Neuronal stem cell (in vitro differentiated cells): ENCODE measurements around the gene IRF5.

Experiments used
- DNase-seq: peaks from one replicate; pipeline ENCODE4 v3.0.0-alpha.2; 2013; ENCODE audit warnings: low spot score
- H2AFZ ChIP-seq: one replicate; pipeline ENCODE4 v1.6.1; 2013; ENCODE audit warnings: mild to moderate bottlenecking, low read length, inconsistent platforms
- H2AK5ac ChIP-seq: 2 replicates; pipeline ENCODE4 v1.6.1; 2013; ENCODE audit warnings: low read depth, mild to moderate bottlenecking, inconsistent platforms, low read length, moderate library complexity, mixed read lengths
- H2BK120ac ChIP-seq: 2 replicates; pipeline ENCODE4 v1.6.1; 2013; ENCODE audit warnings: low read depth, mild to moderate bottlenecking, inconsistent platforms, low read length, moderate library complexity, mixed read lengths
- H2BK12ac ChIP-seq: one replicate; pipeline ENCODE4 v1.6.1; 2013; ENCODE audit warnings: low read length, inconsistent platforms
- H2BK15ac ChIP-seq: 2 replicates; pipeline ENCODE4 v1.6.1; 2013; ENCODE audit warnings: mild to moderate bottlenecking, low read length, inconsistent platforms, mixed read lengths
- H2BK5ac ChIP-seq: one replicate; pipeline ENCODE4 v1.6.1; 2013; ENCODE audit warnings: inconsistent platforms, mild to moderate bottlenecking, low read length, moderate library complexity
- H3K14ac ChIP-seq: one replicate; pipeline ENCODE4 v1.6.1; 2013; ENCODE audit warnings: low read length, inconsistent platforms
- H3K18ac ChIP-seq: 2 replicates; pipeline ENCODE4 v1.6.1; 2013; ENCODE audit warnings: low read length, inconsistent platforms
- H3K23ac ChIP-seq: 2 replicates; pipeline ENCODE4 v1.6.1; 2013; ENCODE audit warnings: low read depth, mild to moderate bottlenecking, mixed read lengths, low read length, inconsistent platforms; ENCODE audit not compliant: poor library complexity
- H3K27ac ChIP-seq: replicated peaks from 3 replicates; pipeline ENCODE4 v1.5.1; 2013; ENCODE audit warnings: low read length, inconsistent platforms
- H3K27me3 ChIP-seq, 3 experiments: 2 replicates each; pipeline ENCODE4 v1.6.1; 2013; ENCODE audit warnings: low read length in 3 of 3, mild to moderate bottlenecking in 2 of 3, inconsistent platforms in 1 of 3, low read depth in 1 of 3, mixed read lengths in 1 of 3, moderate library complexity in 1 of 3; ENCODE audit not compliant: control insufficient read depth in 3 of 3, insufficient read depth in 3 of 3
- H3K36me3 ChIP-seq, 2 donors: replicated peaks in 1 of 2; 2 replicates each; pipeline ENCODE4 v1.6.1; 2013; ENCODE audit warnings: low read length in 2 of 2; ENCODE audit not compliant: control insufficient read depth in 2 of 2, insufficient read depth in 2 of 2
- H3K4ac ChIP-seq: 2 replicates; pipeline ENCODE4 v1.6.1; 2013; ENCODE audit warnings: inconsistent platforms, mild to moderate bottlenecking, low read length, moderate library complexity
- H3K4me1 ChIP-seq, 2 donors: 1 replicate in 1 of 2; 2 replicates in 1 of 2; pipeline ENCODE4 v1.6.1; 2013; ENCODE audit warnings: low read length in 2 of 2, low read depth in 1 of 2; ENCODE audit not compliant: control insufficient read depth in 2 of 2, insufficient read depth in 1 of 2
- H3K4me2 ChIP-seq: one replicate; pipeline ENCODE4 v1.6.1; 2013; ENCODE audit warnings: mild to moderate bottlenecking, low read length, inconsistent platforms; ENCODE audit not compliant: insufficient read depth, poor library complexity, severe bottlenecking
- H3K4me3 ChIP-seq, 2 donors: 2 replicates each; pipeline ENCODE4 v1.5.1; 2013; ENCODE audit warnings: low read length in 2 of 2, mild to moderate bottlenecking in 2 of 2, inconsistent platforms in 1 of 2, moderate library complexity in 1 of 2
- H3K79me1 ChIP-seq: one replicate; pipeline ENCODE4 v1.6.1; 2013; ENCODE audit warnings: low read depth, mild to moderate bottlenecking, inconsistent platforms, low read length, moderate library complexity
- H3K9ac ChIP-seq: one replicate; pipeline ENCODE4 v1.6.1; 2013; ENCODE audit warnings: mild to moderate bottlenecking, low read depth, low read length, inconsistent platforms; ENCODE audit not compliant: poor library complexity
- H3K9me3 ChIP-seq, 2 donors: replicated peaks in 1 of 2; 2 replicates each; pipeline versions ENCODE3 to v1.6.1; 2013; ENCODE audit warnings: low read length in 2 of 2, mild to moderate bottlenecking in 2 of 2, inconsistent platforms in 1 of 2, low read depth in 1 of 2, mixed read lengths in 1 of 2, moderate library complexity in 1 of 2; ENCODE audit not compliant: control insufficient read depth in 2 of 2, insufficient read depth in 1 of 2
- H4K8ac ChIP-seq: one replicate; pipeline ENCODE4 v1.6.1; 2013; ENCODE audit warnings: low read depth, mild to moderate bottlenecking, inconsistent platforms, low read length, moderate library complexity
- H4K91ac ChIP-seq: one replicate; pipeline ENCODE4 v1.6.1; 2013; ENCODE audit warnings: low read length, low read depth, mild to moderate bottlenecking, inconsistent platforms; ENCODE audit not compliant: poor library complexity
- WGBS, 2 donors: extraction: QIAGEN DNeasy Blood & Tissue Kit; methylation state at CpG; one replicate each; pipeline ENCODE4 v1.1.7; 2013; ENCODE audit warnings: missing lambda C conversion rate in 2 of 2, mixed read lengths in 1 of 2; ENCODE audit not compliant: insufficient read length in 2 of 2, insufficient replicate concordance in 1 of 2; ENCODE audit errors: extremely low coverage in 2 of 2; 5-methylcytosine and 5-hydroxymethylcytosine counted together

The IRF5 gene

GRCh38 chr7:128974241-128974934 lies 36.7 kb downstream of the IRF5 start:
- Histone ChIP-seq H3K4me2 (no peak overlapping the region), H3K27ac (no peak overlapping the region), H3K79me1 (no peaks in the 10 kb centered on the region), H3K9ac (no peak overlapping the region), H3K14ac (no peak overlapping the region), H3K4me3 (no peak overlapping the region), H3K36me3 (peaks cover 21 to 92% of the 10 kb centered on the region in 2 donors), H3K18ac (no peak overlapping the region), H4K91ac (no peak overlapping the region), H2AFZ (no peak overlapping the region), H3K4ac (no peak overlapping the region), H2BK12ac (no peak overlapping the region), H2BK15ac (no peak overlapping the region), H3K23ac (no peak overlapping the region), H2BK5ac (no peak overlapping the region), H3K9me3 (no peaks in the 10 kb centered on the region), H4K8ac (no peak overlapping the region), H2AK5ac (no peak overlapping the region), H3K4me1 (no peaks in the 10 kb centered on the region), H3K27me3 (no peaks in the 10 kb centered on the region), H2BK120ac (no peak overlapping the region)
- no peak for DNase-seq
- no CpG with 5 or more reads among the region's 7 CpGs for WGBS, 2 donors

- no peak overlapping the region for H3K23ac ChIP-seq
- H3K18ac ChIP-seq = no peak overlapping the region
- H3K4me3 ChIP-seq = no peak overlapping the region
- no peak overlapping the region for H3K4me2 ChIP-seq
- no peaks in the 10 kb centered on the region for H3K4me1 ChIP-seq
- no peak overlapping the region for H4K8ac ChIP-seq
- no CpG with 5 or more reads among the region's 2 CpGs for WGBS, 2 donors
- H3K9me3 ChIP-seq = no peaks in the 10 kb centered on the region
- H3K27me3 ChIP-seq = no peaks in the 10 kb centered on the region
- no peak overlapping the region for H2AK5ac ChIP-seq
- H2BK120ac ChIP-seq = no peak overlapping the region
- peaks cover 25 to 98% of the 10 kb centered on the region in 2 donors for H3K36me3 ChIP-seq
- H3K79me1 ChIP-seq = no peaks in the 10 kb centered on the region
- no peak overlapping the region for H4K91ac ChIP-seq
- H2AFZ ChIP-seq = no peak overlapping the region
- H3K9ac ChIP-seq = no peak overlapping the region
- H2BK12ac ChIP-seq = no peak overlapping the region
- H3K27ac ChIP-seq = no peak overlapping the region
- no peak overlapping the region for H3K14ac ChIP-seq
- H2BK15ac ChIP-seq = no peak overlapping the region
- H3K4ac ChIP-seq = no peak overlapping the region
- no peak for DNase-seq
- no peak overlapping the region for H2BK5ac ChIP-seq
These were observed 44.4 kb downstream of the IRF5 start for GRCh38 chr7:128982105-128982504.

DNA sequence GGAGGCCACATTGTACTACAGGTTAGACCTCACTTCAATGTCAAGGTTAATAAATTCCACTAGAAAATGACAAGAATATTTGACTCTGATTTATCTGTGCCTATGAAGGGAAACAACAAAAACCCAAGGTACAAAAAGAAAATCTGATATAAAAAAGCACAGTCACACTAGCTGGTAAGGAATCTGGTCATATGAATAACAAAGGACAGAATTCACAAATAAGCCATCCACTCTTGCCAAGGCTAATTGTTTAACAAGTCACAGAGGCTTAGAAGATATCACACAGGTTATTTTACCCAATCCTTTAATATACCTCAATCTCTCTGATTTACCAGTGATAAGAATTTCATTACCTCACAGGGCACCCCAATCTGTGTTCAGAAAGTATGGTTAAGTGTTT lies 47.9 kb downstream of the IRF5 start:
- H3K36me3 ChIP-seq = peaks cover 19 to 99% of the 10 kb centered on the region in 2 donors

DNA sequence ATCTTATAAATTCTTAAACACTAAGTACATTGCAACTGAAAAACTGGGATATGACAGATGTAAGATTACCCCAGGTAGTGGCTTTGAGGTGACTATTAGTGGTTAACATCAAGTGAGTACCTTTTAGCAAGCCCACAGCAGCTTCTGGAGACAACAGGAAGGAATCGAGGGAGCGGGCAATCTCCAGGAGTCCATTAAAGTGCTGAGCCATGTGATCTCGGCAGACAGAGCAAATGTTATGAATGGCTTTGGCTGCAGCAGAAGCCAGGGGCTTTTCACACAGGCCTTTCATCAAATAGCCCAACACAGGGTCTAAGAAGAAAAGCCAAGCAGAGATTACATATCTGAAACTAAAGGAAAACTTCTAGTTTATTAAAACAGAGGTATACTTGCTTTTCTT lies 48.9 kb downstream of the IRF5 start:
- peaks cover 19 to 99% of the 10 kb centered on the region in 2 donors for H3K36me3 ChIP-seq
- H2AFZ ChIP-seq = no peak overlapping the region

More for the DNA sequence above, 47.9 kb downstream of the IRF5 start:
- Histone ChIP-seq H4K8ac (no peak overlapping the region), H3K4me1 (no peaks in the 10 kb centered on the region), H3K27me3 (no peaks in the 10 kb centered on the region), H2BK5ac (no peak overlapping the region), H3K27ac (no peak overlapping the region), H2BK15ac (no peak overlapping the region), H3K4me3 (no peak overlapping the region), H3K4me2 (no peak overlapping the region), H4K91ac (no peak overlapping the region), H3K79me1 (no peaks in the 10 kb centered on the region), H3K9me3 (no peaks in the 10 kb centered on the region), H3K9ac (no peak overlapping the region), H2AFZ (no peak overlapping the region), H3K23ac (no peak overlapping the region), H2AK5ac (no peak overlapping the region), H2BK12ac (no peak overlapping the region), H3K18ac (no peak overlapping the region), H2BK120ac (no peak overlapping the region), H3K4ac (no peak overlapping the region), H3K14ac (no peak overlapping the region)
- DNase-seq = no peak

More for the DNA sequence above, 48.9 kb downstream of the IRF5 start:
- H2BK12ac ChIP-seq = no peak overlapping the region
- no peak overlapping the region for H3K4me2 ChIP-seq
- no peak overlapping the region for H3K27ac ChIP-seq
- no CpG with 5 or more reads among the region's 3 CpGs for WGBS, 2 donors
- no peaks in the 10 kb centered on the region for H3K79me1 ChIP-seq
- H2BK5ac ChIP-seq = no peak overlapping the region
- H3K4ac ChIP-seq = no peak overlapping the region
- no peak overlapping the region for H3K18ac ChIP-seq
- no peak overlapping the region for H3K9ac ChIP-seq
- H3K14ac ChIP-seq = no peak overlapping the region
- no peaks in the 10 kb centered on the region for H3K4me1 ChIP-seq
- H4K8ac ChIP-seq = no peak overlapping the region
- no peak overlapping the region for H2AK5ac ChIP-seq
- H2BK15ac ChIP-seq = no peak overlapping the region
- H3K4me3 ChIP-seq = no peak overlapping the region
- no peaks in the 10 kb centered on the region for H3K9me3 ChIP-seq
- no peaks in the 10 kb centered on the region for H3K27me3 ChIP-seq
- H3K23ac ChIP-seq = no peak overlapping the region
- no peak overlapping the region for H4K91ac ChIP-seq
- no peak overlapping the region for H2BK120ac ChIP-seq
- no peak for DNase-seq
